Measurements from ENCODE around the gene SNCA.

- no peak for TF ChIP-seq CTCF (conservative IDR thresholded peaks at IDR 0.05; ENCODE audit: low read depth, low read length)
- no peak for TF ChIP-seq EZH2 (IDR thresholded peaks at IDR 0.05; ENCODE audit: borderline replicate concordance, low read depth, low read length, poor library complexity, severe bottlenecking)
Observed at GRCh38 chr4:89855236-89855635, 18.3 kb upstream of the SNCA start.

All from A673 (cell line).